HG03571 (cell line): ENCODE data around the gene FSTL4.

Source experiments
- ATAC-seq: cut with Tn5 transposase; IDR thresholded peaks from one replicate; pipeline ENCODE4 v1.9.1; 2021; ENCODE audit not compliant: unreplicated experiment

Gene FSTL4

DNA sequence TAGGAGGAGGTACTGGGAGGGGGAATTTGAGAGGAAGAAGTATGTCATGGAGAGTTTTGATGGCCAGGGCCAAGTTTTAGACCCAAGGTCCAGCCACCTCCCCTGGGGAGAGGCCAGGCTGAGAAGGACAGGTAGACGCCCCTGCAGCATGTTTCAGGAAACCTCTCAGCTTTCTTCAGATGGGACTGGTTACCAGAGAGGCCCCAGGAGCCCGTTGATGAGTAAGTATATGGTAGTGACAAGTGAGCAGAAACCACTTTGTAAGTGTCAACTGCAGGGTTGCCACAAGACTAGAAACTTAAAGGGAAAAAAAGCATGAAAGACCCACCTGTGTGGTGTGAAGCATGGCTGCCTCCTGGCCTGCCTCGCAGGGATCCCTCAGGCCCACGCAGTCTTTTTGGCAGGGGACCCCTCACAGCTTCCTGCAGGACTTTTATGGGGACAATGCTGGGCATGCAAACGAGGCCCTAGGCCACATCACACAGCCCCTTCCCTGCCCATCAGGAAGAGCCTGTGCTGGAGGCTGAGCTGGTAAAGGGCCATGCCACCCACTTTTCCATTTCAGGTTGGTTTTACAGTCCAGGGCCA is 255.9 kb downstream of the FSTL4 start:
- ATAC-seq, result no peak

GRCh38 chr5:133354323-133355185 is 257.8 kb downstream of the FSTL4 start:
- no peak for ATAC-seq

GRCh38 chr5:133353741-133354140 is 258.6 kb downstream of the FSTL4 start:
- ATAC-seq, result no peak

DNA sequence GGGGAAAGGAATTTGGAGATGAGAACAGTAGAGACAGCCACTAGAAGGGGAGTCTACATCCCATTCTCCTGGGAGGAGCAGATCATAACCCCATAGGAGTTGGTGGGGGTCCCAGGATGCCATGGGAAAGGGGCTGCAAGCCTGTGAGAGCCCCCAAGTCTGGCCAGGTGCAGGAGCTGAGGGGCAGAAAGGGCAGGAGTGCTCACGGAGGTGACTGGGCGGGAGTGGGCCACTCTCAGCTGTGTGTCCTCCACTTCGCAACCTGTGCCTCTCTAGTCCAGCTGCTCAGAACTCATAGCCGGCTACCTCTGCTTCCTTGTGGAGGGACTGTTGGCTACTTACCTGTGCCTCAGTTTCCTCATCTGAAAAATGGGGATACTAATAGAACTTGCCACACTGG is 263.9 kb downstream of the FSTL4 start:
- no peak for ATAC-seq

- no peak for ATAC-seq
Observed at GRCh38 chr5:133347039-133347438, 265.3 kb downstream of the FSTL4 start.

DNA sequence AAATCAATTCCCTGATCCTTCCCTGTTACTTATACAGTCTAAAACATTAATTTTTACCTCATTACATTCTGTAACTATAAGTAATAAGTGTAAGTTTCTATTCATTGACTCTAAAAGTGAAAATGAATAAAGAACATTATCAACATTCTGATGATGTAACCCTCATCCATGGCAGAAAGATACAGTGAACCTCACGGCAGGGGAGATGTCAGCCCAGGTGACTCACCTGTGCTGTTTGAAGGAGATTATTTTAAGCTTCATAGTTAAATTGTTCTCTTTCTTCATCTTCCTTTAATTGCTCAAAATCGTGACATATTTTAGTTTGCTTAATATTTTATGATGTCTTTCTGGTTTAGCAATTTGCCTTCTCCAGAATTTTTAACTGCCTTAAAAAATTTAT is 268.1 kb downstream of the FSTL4 start:
- no peak for ATAC-seq

- ATAC-seq, result no peak
Observed at GRCh38 chr5:133343196-133343595, 269.1 kb downstream of the FSTL4 start.

DNA sequence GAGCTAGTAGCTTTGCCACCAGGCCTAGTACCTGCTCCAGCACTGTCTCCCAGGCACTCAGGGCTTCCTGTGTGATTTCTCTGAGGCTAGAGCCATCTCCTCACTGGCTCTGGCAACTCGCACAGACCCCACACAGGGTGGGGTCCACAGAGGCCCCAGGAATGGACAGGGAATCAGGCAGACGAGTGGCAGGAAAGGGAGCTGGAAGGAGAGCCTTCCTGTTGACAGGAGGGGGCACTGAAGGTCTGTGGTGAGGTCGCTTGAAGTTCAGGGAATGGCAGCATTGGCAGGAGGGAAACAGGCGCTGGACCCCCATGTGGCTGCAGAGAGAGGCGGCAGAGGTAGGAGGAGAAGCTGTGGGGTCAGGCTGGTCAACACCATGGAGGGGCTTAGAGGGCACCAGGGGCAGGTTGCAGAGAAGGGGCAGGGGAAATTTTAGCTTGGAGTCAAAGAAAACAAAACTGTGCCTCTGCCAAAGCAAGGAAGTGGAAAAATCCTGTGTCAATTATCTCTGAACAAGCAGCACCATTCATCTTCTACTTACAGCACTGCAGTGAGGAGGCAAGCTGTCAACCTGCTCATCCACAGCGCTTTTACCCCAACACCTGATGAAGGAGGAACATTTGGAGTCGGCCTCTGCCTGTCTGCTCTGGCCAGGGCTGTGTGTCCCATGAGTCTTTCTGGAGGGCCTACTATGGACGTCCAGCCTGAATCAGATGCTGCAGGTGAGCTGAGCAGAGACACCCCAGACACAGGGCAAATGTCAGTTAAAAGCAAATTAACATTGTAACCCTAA is 270.2 kb downstream of the FSTL4 start:
- ATAC-seq, result no peak

GRCh38 chr5:133341296-133341695 is 271.0 kb downstream of the FSTL4 start:
- no peak for ATAC-seq

- no peak for ATAC-seq
Observed at GRCh38 chr5:133340822-133341221, 271.5 kb downstream of the FSTL4 start.

GRCh38 chr5:133340002-133340755 is 272.2 kb downstream of the FSTL4 start:
- ATAC-seq, result no peak

- ATAC-seq, result no peak
Observed at GRCh38 chr5:133338504-133339355, 273.6 kb downstream of the FSTL4 start.

DNA sequence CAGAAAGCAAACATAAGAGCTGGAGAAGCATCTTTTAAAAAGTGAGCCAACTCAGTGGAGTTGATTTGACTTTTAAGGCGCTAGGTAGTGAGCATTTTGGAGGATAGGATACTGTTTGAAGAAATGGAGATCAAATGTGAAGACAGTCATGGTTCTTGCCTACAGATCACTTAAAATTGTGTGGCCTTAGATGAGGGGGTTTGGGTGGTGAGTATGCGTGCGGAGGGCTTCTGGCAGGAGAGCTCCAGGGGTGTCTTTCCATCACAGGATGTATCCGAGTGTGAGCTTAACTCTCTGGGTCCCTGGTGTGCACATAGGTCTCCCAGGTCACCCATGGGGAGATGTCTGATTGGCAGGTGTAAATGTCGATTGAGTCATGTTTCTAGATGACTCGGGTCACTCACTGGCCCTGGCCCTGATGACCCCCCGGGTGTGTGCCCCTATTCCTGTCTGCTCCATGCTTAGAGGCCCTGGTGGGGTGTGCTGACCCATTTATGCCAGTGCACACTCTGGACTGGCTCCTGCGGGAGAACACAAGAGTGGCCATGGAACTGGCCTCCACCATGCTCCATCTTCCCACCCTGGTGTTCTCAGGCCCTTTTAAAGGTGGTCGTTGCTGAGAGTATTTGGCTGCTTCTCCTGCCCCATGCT is 274.4 kb downstream of the FSTL4 start:
- no peak for ATAC-seq

DNA sequence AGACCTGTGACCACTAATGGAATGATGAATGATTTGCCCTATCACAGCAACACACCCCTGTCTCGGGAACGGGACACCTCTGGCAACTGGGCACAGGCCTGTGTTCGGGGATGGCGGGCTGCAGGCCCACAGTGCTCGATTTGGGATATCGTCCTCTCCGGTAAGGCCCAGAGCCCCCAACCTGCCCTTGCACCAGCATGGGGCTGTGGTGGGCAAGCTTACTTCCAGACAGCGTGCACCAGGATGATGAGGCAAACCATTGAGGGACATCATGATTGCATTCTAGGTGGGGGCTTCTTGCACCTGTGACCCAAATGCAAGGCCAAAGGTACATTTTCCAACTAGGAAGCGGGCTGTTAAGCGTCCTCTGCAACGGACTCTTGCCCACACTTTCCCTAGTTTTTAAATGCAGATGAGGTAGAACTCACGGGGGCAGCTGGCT is 275.4 kb downstream of the FSTL4 start:
- no peak for ATAC-seq

GRCh38 chr5:133336121-133336968 is 276.0 kb downstream of the FSTL4 start:
- no peak for ATAC-seq

DNA sequence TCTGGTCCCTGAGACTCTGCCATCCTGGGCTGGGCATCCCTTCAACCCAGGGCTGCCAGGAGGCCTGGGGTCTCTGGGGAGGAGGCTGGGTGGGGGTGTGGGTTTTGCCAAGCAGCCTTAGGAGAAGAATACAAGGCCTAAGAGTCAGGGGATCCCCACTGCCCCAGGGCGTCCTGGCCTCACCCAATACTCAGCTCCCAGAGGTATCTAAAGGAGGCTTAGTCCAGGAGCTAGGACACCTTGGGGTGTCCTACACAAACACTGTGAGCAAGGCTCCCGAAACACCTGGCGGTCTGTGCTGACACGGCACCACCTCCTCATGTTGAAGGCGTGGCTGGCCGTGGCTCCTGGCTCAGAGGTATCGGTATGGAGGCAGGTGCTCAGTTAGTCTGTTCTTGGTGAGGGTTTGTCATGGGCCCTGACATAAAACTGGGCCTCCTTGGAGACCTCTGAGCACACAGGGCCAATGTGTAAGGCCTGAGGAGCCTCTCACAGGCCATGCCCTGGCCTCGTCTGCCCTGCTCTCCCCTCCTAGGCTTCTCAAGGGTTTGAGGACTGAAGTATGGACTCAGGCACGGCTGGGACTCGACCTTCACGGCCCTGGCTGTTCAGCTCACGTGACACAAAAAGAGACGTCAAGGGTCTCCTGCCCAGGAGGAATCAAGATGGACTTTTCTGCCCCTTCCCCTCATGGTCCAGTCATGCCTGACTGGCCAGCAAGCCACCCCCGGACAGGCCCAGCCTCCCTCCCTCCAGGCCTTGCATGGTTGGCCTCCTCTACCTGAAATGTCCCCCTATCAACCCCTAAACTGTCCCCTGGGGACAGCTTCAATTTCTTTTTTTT is 277.3 kb downstream of the FSTL4 start:
- no peak for ATAC-seq

GRCh38 chr5:133333326-133334150 is 278.8 kb downstream of the FSTL4 start:
- no peak for ATAC-seq
